Measurements from ENCODE around the gene ADAMTSL4. TPM values are rescaled to one million over a fixed set of nuclear protein-coding genes. Genes with fewer than 3 reads are reported as not detected.
"Not testable (repeated sequence)": the region's sequence is repeated elsewhere in the genome, so short reads cannot be mapped to it uniquely, and the experiment has no call there.

Gene ADAMTSL4
- total RNA-seq, 3 donors from 2014 or later: 3.4 to 37.1 (median 10.2) TPM

DNA sequence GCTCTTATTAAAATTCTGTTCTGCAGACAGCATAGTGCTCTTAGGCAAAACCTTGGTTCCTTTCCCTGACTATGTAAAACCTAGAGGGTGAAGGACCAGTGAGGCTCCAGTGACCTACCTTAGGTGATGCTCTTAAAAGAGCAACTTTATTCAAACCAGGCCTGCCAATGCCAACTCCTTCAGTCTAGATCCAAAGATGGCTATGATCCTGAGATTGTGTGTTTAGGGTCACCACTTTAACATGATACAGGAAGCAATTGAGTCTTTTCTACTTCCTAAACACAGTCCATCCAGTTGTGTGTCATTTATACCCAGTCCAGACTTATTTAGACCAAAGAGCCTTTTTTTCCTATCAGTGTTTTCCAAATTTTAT is 19.4 kb downstream of the ADAMTSL4 start:
- no peaks in the 10 kb centered on the region for H3K36me3 ChIP-seq (ENCODE audit: low read depth)
- intact Hi-C loops (cut with DNase I, micrococcal nuclease): loop anchor here in 1 of 2 donors (5.0 kb wide), 1 partner anchor 44 kb away; no protein-coding TSS in a partner anchor
- DNase-seq (no peak), ATAC-seq (peak; percentile 7)
- H3K9me3 ChIP-seq: no peaks in the 10 kb centered on the region
- TF ChIP-seq, protein P1, sequence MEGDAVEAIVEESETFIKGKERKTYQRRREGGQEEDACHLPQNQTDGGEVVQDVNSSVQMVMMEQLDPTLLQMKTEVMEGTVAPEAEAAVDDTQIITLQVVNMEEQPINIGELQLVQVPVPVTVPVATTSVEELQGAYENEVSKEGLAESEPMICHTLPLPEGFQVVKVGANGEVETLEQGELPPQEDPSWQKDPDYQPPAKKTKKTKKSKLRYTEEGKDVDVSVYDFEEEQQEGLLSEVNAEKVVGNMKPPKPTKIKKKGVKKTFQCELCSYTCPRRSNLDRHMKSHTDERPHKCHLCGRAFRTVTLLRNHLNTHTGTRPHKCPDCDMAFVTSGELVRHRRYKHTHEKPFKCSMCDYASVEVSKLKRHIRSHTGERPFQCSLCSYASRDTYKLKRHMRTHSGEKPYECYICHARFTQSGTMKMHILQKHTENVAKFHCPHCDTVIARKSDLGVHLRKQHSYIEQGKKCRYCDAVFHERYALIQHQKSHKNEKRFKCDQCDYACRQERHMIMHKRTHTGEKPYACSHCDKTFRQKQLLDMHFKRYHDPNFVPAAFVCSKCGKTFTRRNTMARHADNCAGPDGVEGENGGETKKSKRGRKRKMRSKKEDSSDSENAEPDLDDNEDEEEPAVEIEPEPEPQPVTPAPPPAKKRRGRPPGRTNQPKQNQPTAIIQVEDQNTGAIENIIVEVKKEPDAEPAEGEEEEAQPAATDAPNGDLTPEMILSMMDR (IDR thresholded peaks at IDR 0.05): no peak
- H3K4me1 ChIP-seq (ENCODE audit: low read depth): peaks cover 76% of the 10 kb centered on the region
- no peak overlapping the region for H3K4me3 ChIP-seq

DNA sequence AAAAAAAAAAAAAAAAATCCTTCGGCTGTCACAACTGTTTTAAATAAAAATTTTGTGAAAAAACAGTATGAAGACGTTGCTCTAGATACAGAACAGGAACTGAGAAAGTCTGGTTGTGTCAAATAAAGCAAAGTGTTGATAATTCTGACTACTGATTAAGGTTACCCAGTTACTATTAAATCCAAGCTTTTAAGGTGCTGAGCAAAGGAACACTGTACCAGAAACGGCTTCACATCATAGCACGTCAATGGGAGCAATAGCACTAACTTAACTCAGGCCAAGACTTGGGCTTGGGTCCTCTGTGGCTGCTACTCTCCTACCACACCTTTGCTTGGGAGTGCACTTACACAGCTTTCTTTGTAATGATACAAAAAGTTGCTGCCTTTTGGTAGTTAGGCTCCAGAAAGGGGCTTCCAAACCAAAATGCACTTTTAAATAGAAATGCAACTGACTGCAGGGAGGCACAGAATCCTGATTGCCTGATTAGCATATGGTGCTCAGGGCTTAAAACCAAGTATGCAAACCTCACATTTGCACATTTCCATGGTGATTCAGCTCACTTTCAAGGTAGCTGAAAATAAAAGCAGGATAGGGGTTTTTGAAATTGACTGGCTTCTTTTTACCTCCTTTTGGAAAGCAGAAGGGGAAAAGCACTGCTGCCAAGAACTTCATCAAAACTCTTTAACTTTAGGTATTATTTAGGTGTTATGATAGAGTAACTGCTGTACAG is 23.9 kb downstream of the ADAMTSL4 start:
- ATAC-seq (no peak), DNase-seq (no peak)
- Histone ChIP-seq H3K4me3 (no peak overlapping the region), H3K9me3 (no peaks in the 10 kb centered on the region), H3K36me3 (ENCODE audit: low read depth) (no peaks in the 10 kb centered on the region), H3K4me1 (ENCODE audit: low read depth) (peaks cover 52% of the 10 kb centered on the region)
- intact Hi-C loops (cut with DNase I, micrococcal nuclease): no loop called here
- TF ChIP-seq, protein P1 (IDR thresholded peaks at IDR 0.05): no peak

DNA sequence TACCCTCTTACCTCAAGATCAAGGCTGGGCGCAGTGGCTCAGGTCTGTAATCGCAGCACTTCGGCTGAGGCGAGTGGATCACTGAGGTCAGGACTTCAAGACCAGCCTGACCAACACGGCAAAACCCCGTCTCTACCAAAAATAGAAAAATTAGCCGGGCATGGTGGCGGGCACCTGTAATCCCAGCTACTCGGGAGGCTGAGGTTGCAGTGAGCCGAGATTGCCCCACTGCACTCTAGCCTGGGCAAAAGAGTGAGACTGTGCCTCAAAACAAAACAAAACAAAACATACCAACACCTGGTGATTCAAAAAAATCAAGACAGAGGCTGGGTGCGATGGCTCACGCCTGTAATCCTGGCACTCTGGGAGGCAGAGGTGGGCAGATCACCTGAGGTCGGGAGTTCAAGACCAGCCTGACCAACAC is 24.5 kb downstream of the ADAMTSL4 start:
- DNase-seq: peak in 1 of 3 donors; percentile 49
- H3K36me3 ChIP-seq (ENCODE audit: low read depth); H3K4me3 ChIP-seq; intact Hi-C loops (cut with DNase I, micrococcal nuclease); H3K9me3 ChIP-seq; ATAC-seq: not testable (repeated sequence)
- H3K4me1 ChIP-seq (ENCODE audit: low read depth): peaks cover 46% of the 10 kb centered on the region

DNA sequence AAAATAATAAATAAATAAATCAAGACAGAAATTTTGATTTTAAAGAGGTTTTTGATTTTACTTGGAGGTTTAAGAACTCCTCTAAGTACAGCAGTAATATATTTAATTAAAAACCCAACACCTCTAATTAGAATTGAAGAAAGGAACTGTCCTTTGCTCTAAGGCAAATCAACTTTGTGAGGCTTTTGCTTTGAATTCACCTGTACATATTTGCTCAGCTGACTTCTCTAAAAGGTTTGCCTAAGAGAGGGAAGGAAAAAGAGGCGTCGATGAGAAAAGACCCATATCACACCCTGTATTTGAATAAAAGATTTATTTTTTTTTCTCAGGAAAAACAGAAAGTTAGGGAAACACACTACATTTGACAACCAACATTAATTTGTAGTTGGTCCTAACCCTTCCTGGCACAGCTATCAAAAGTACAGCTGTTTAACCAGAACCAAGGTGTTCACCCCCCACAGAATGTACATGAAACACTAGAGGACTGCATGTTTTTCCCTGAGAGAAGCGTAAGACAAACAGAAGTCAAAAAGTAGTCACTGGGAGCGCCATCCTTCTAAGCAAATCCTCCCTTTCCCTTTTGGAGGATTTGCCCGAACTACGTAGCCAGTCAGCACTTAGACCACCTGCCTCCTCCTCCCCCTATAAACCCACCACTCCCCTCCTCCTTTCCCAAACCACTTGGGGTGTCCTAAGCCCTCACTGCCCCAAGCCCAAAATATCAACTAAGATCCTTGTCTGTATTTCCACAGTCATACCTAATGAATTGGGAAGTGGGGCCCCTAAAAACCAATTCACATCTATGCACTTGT is 25.3 kb downstream of the ADAMTSL4 start:
- no peaks in the 10 kb centered on the region for H3K36me3 ChIP-seq (ENCODE audit: low read depth)
- H3K4me3 ChIP-seq: no peak overlapping the region
- intact Hi-C loops (cut with DNase I, micrococcal nuclease): loop anchor here in 1 of 2 donors (5.0 kb wide), 1 partner anchor 48 kb away; no protein-coding TSS in a partner anchor
- H3K4me1 ChIP-seq (ENCODE audit: low read depth): peaks cover 38% of the 10 kb centered on the region
- TF ChIP-seq, protein P1 (IDR thresholded peaks at IDR 0.05): no peak
- no peak for DNase-seq
- no peaks in the 10 kb centered on the region for H3K9me3 ChIP-seq
- ATAC-seq: no peak

DNA sequence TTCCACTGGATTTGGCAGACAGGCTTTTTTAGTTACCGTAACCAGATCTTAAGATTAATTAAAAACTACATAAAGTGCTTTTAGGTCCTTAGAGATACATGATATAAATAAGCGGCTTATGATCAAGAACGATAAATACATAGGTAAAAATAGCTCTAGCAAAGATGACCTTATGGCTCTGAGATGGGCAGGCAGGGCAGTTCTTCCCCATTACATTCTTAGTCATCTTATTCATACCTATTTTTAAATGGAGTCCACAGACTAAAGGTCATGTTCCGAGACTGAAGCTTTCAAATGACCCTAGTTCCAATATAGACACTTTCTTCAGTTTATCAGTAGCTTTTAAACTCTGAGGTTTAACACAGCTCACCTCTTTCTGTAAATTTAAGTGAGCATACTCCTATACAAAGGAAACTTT is 25.9 kb downstream of the ADAMTSL4 start:
- Histone ChIP-seq H3K4me1 (ENCODE audit: low read depth) (peaks cover 34% of the 10 kb centered on the region), H3K36me3 (ENCODE audit: low read depth) (no peaks in the 10 kb centered on the region)
- DNase-seq: no peak

More for the DNA sequence above, 25.9 kb downstream of the ADAMTSL4 start:
- TF ChIP-seq, protein P1 (IDR thresholded peaks at IDR 0.05): no peak
- Histone ChIP-seq H3K4me3 (no peak overlapping the region), H3K9me3 (no peaks in the 10 kb centered on the region)
- no peak for ATAC-seq
- intact Hi-C loops (cut with DNase I, micrococcal nuclease): loop anchor here in 1 of 2 donors (5.0 kb wide), 1 partner anchor 47 kb away; no protein-coding TSS in a partner anchor
